Measurements from ENCODE around the gene PDP2.

The PDP2 gene

DNA sequence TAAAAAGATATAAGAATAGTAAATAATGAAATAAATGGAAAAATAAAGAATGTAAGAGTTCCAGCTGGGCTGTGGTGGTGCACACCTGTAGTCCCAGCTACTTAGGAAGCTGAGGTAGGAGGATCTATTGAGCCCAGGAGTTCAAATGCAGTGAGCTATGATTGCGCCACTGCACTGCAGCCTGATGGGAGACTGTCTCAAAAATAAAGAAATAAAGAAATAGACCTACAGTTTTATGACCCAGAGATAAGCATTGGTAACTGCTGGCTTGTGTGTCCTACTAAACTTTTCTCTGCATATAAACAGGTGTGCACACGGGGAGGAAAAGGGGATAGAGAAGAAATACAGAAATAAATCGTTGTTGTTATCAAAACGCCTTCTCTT is 7.8 kb upstream of the PDP2 start:
- H3K79me2 ChIP-seq (ENCODE audit: insufficient read depth, low read length): no peaks in the 10 kb centered on the region
- no peaks in the 10 kb centered on the region for H3K9me2 ChIP-seq (ENCODE audit: low read depth, low read length)
- peak overlapping the region; percentile 73 for H3K4me2 ChIP-seq (ENCODE audit: low read length)
- no peaks in the 10 kb centered on the region for H3K36me3 ChIP-seq (ENCODE audit: insufficient read depth, low read length)
- H4K20me1 ChIP-seq (ENCODE audit: insufficient read depth, low read length): no peaks in the 10 kb centered on the region
- TF ChIP-seq, protein P1, sequence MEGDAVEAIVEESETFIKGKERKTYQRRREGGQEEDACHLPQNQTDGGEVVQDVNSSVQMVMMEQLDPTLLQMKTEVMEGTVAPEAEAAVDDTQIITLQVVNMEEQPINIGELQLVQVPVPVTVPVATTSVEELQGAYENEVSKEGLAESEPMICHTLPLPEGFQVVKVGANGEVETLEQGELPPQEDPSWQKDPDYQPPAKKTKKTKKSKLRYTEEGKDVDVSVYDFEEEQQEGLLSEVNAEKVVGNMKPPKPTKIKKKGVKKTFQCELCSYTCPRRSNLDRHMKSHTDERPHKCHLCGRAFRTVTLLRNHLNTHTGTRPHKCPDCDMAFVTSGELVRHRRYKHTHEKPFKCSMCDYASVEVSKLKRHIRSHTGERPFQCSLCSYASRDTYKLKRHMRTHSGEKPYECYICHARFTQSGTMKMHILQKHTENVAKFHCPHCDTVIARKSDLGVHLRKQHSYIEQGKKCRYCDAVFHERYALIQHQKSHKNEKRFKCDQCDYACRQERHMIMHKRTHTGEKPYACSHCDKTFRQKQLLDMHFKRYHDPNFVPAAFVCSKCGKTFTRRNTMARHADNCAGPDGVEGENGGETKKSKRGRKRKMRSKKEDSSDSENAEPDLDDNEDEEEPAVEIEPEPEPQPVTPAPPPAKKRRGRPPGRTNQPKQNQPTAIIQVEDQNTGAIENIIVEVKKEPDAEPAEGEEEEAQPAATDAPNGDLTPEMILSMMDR (IDR thresholded peaks at IDR 0.05; ENCODE audit: low read length): no peak
- TF ChIP-seq EZH2 (IDR thresholded peaks at IDR 0.05; ENCODE audit: borderline replicate concordance, low read length): no peak
- H3K9me3 ChIP-seq (ENCODE audit: low read length): no peaks in the 10 kb centered on the region
- H2AFZ ChIP-seq (ENCODE audit: low read length): no peak overlapping the region
- H3K27ac ChIP-seq (ENCODE audit: low read depth, low read length, poor library complexity, severe bottlenecking): no peak overlapping the region
- H3F3A ChIP-seq (ENCODE audit: insufficient read depth, low read length): no peaks in the 10 kb centered on the region
- peaks cover 9% of the 10 kb centered on the region for H3K4me1 ChIP-seq (ENCODE audit: insufficient read depth, low read length, severe bottlenecking)
- H3K9ac ChIP-seq (ENCODE audit: low read length): peak overlapping the region; percentile 41; the same call in 1 of the 2 replicates
- peak overlapping the region; percentile 51 for H3K4me3 ChIP-seq (ENCODE audit: low read depth, low read length, poor library complexity, severe bottlenecking)
- no peaks in the 10 kb centered on the region for H3K27me3 ChIP-seq (ENCODE audit: insufficient read depth, low read length)

GRCh38 chr16:66872943-66873684 is 7.2 kb upstream of the PDP2 start:
- Histone ChIP-seq H3K27me3 (ENCODE audit: insufficient read depth, low read length) (no peaks in the 10 kb centered on the region), H3F3A (ENCODE audit: insufficient read depth, low read length) (no peaks in the 10 kb centered on the region), H4K20me1 (ENCODE audit: insufficient read depth, low read length) (no peaks in the 10 kb centered on the region), H2AFZ (ENCODE audit: low read length) (no peak overlapping the region), H3K27ac (ENCODE audit: low read depth, low read length, poor library complexity, severe bottlenecking) (no peak overlapping the region), H3K9me3 (ENCODE audit: low read length) (no peaks in the 10 kb centered on the region), H3K9me2 (ENCODE audit: low read depth, low read length) (no peaks in the 10 kb centered on the region), H3K79me2 (ENCODE audit: insufficient read depth, low read length) (no peaks in the 10 kb centered on the region), H3K36me3 (ENCODE audit: insufficient read depth, low read length) (no peaks in the 10 kb centered on the region), H3K9ac (ENCODE audit: low read length) (peak overlapping the region; percentile 41; the same call in 1 of the 2 replicates), H3K4me1 (ENCODE audit: insufficient read depth, low read length, severe bottlenecking) (peaks cover 12% of the 10 kb centered on the region), H3K4me2 (ENCODE audit: low read length) (peak overlapping the region; percentile 73), H3K4me3 (ENCODE audit: low read depth, low read length, poor library complexity, severe bottlenecking) (peak overlapping the region; percentile 51)
- no peak for TF ChIP-seq EZH2 (IDR thresholded peaks at IDR 0.05; ENCODE audit: borderline replicate concordance, low read length)
- TF ChIP-seq, protein P1 (IDR thresholded peaks at IDR 0.05; ENCODE audit: low read length): peak; percentile 97

DNA sequence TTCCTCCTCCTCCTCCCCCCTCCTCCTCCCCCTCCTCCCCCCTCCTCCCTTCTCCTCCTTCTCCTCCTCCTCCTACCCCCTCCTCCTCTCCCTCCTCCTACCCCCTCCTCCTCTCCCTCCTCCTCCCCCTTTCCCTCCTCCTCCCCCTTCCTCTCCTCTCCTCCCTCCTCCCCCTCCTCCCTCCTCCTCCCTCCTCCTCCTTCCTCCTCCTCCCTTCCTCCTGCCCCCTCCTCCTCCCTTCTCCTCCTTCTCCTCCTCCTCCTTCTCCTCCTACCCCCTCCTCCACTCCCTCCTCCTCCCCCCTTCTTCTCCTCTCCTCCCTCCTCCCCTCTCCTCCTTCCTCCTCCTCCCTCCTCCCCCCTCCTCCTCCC is 6.6 kb upstream of the PDP2 start:
- no peak overlapping the region for H2AFZ ChIP-seq (ENCODE audit: low read length)

More for the DNA sequence above, 6.6 kb upstream of the PDP2 start:
- Histone ChIP-seq H4K20me1 (ENCODE audit: insufficient read depth, low read length) (no peaks in the 10 kb centered on the region), H3K9ac (ENCODE audit: low read length) (no peak overlapping the region), H3K4me3 (ENCODE audit: low read depth, low read length, poor library complexity, severe bottlenecking) (no peak overlapping the region), H3K36me3 (ENCODE audit: insufficient read depth, low read length) (no peaks in the 10 kb centered on the region), H3K4me1 (ENCODE audit: insufficient read depth, low read length, severe bottlenecking) (peaks cover 18% of the 10 kb centered on the region), H3F3A (ENCODE audit: insufficient read depth, low read length) (no peaks in the 10 kb centered on the region), H3K27ac (ENCODE audit: low read depth, low read length, poor library complexity, severe bottlenecking) (no peak overlapping the region), H3K4me2 (ENCODE audit: low read length) (no peak overlapping the region), H3K27me3 (ENCODE audit: insufficient read depth, low read length) (no peaks in the 10 kb centered on the region), H3K9me2 (ENCODE audit: low read depth, low read length) (no peaks in the 10 kb centered on the region), H3K9me3 (ENCODE audit: low read length) (no peaks in the 10 kb centered on the region), H3K79me2 (ENCODE audit: insufficient read depth, low read length) (no peaks in the 10 kb centered on the region)
- TF ChIP-seq, protein P1 (IDR thresholded peaks at IDR 0.05; ENCODE audit: low read length): no peak
- no peak for TF ChIP-seq EZH2 (IDR thresholded peaks at IDR 0.05; ENCODE audit: borderline replicate concordance, low read length)

Measured in OCI-LY1 (cell line).